ENCODE data around the gene DLG2. TPM values are rescaled to one million over a fixed set of nuclear protein-coding genes. Genes with fewer than 3 reads are reported as not detected.

DLG2 gene
- total and polyA plus RNA-seq, 2 of the 8 experiments (the other 6 are each of a cell fraction or from before 2014, with no cell fraction given): 1.7 to 14.3 TPM

DNA sequence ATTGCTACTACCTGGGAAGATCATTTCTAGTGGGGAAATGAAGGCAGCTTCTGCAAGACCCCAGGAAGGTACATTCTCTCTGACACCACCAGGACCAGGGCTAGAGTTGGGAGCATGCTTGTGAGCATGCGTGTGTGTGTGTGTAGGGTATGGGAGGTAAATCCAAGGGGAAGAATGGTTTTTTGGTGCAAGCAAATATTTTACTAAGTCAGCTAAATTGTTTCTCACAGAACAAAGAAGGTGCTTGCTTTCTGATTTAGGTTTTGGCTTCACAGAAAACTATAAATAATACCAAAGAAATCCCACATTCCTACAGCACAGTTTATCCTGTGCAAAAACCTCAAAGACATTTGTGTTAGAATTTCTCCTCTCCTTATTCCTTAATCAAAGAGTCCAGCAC lies 1996.9 kb downstream of the DLG2 start:
- Histone ChIP-seq H3K23ac (ENCODE audit: insufficient read length) (no peak overlapping the region), H3K27me3 (replicated peaks in 1 of 4; ENCODE audit: control insufficient read depth in 3 of 4, extremely low read depth in 1 of 4, insufficient read depth in 3 of 4, low read length in 3 of 4) (no peaks in the 10 kb centered on the region), H3K36me3 (ENCODE audit: control insufficient read depth in 2 of 4, insufficient read depth in 4 of 4, low read length in 3 of 4) (no peaks in the 10 kb centered on the region), H2BK15ac (ENCODE audit: low read length) (no peak overlapping the region), H2BK5ac (ENCODE audit: low read depth, low read length) (no peak overlapping the region), H3K4me1 (replicated peaks in 1 of 4; ENCODE audit: control insufficient read depth in 3 of 4, insufficient read depth in 4 of 4, low read length in 3 of 4) (no peaks in the 10 kb centered on the region), H4K8ac (ENCODE audit: extremely low read depth, insufficient read depth, low read length) (no peak overlapping the region), H3K18ac (ENCODE audit: extremely low read depth, low read length) (no peak overlapping the region), H3K9ac (replicated peaks in 1 of 4; ENCODE audit: extremely low read depth in 1 of 4, low read depth in 3 of 4, low read length in 3 of 4) (no peak overlapping the region), H2AK5ac (ENCODE audit: low read depth, low read length) (no peak overlapping the region), H3K79me1 (ENCODE audit: low read depth, low read length) (no peaks in the 10 kb centered on the region), H4K20me1 (replicated peaks in 1 of 2; ENCODE audit: control insufficient read depth in 1 of 2, insufficient read depth in 2 of 2, low read length in 2 of 2) (no peaks in the 10 kb centered on the region), H3K4me3 (ENCODE audit: extremely low read depth in 1 of 4, insufficient read depth in 2 of 4, low read depth in 3 of 4, low read length in 4 of 4) (no peak overlapping the region), H3K27ac (ENCODE audit: low read depth, low read length) (no peak overlapping the region), H4K5ac (ENCODE audit: insufficient read length, low read depth, low read length) (no peak overlapping the region), H2BK20ac (ENCODE audit: low read length) (no peak overlapping the region), H3K14ac (ENCODE audit: insufficient read length) (no peak overlapping the region), H2BK12ac (ENCODE audit: low read depth, low read length) (no peak overlapping the region), H3K23me2 (ENCODE audit: low read depth, low read length) (no peaks in the 10 kb centered on the region; the same call in 1 of the 2 replicates), H3K56ac (replicated peaks; ENCODE audit: insufficient read length, low read depth, low read length) (no peak overlapping the region), H4K91ac (replicated peaks; ENCODE audit: insufficient read length, low read length) (no peak overlapping the region), H3K9me3 (ENCODE audit: insufficient read depth in 2 of 2, low read depth in 1 of 2, low read length in 1 of 2) (no peaks in the 10 kb centered on the region), H3K4me2 (ENCODE audit: insufficient read depth in 1 of 2, low read depth in 2 of 2, low read length in 2 of 2) (no peak overlapping the region), H3K79me2 (ENCODE audit: control insufficient read depth in 1 of 2, insufficient read depth in 2 of 2, low read length in 2 of 2) (no peaks in the 10 kb centered on the region), H3K4ac (replicated peaks; ENCODE audit: insufficient read length, low read depth, low read length) (no peak overlapping the region), H2AFZ (ENCODE audit: low read length) (no peak overlapping the region), H2BK120ac (replicated peaks; ENCODE audit: low read depth, low read length) (no peak overlapping the region)
- POLR2A ChIA-PET (ENCODE audit: partially characterized antibody): no interaction called here
- FAIRE-seq (no peak), DNase-seq (ENCODE audit: low read depth in 1 of 2, low spot score in 2 of 2) (no peak)
- CTCF ChIA-PET (ENCODE audit: partially characterized antibody): no interaction called here
- 63% methylated on average over 1 of the region's 1 CpG; no CpG with 5 or more reads in 1 of the 2 experiments for WGBS, 2 experiments (ENCODE audit: extremely low coverage in 1 of 2, insufficient coverage in 1 of 2, insufficient read length in 1 of 2, insufficient replicate concordance in 2 of 2, low coverage in 1 of 2, low lambda C conversion rate in 2 of 2, missing lambda C conversion rate in 1 of 2)
- no peak for TF ChIP-seq CHD1 (IDR thresholded peaks at IDR 0.05; ENCODE audit: low read depth, low read length)
- no peak for TF ChIP-seq EZH2 (IDR thresholded peaks at IDR 0.05; ENCODE audit: low read depth, low read length, severe bottlenecking)
